ENCODE results near the gene NDUFAF7.
"Not testable (repeated sequence)": the region's sequence is repeated elsewhere in the genome, so short reads cannot be mapped to it uniquely, and the experiment has no call there.

NDUFAF7 gene

DNA sequence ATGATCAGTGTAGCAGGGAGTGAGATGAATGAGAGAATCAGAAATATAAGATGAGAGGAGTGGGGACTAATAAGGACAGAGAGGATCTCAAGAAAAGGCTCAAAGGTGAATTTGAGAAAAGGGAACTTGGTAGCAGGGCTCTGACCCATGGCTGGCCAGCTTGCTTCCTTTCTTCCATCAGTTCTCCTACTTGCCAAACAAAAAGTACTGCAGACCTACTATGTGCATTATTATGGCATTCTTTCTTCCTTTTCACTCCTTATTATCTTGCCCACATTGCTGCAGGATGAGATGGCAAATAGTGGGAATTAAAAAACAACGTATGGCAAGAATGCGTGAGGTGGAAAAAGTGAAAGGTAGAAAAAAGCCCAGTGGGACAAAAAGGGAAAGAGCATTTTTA lies 60.2 kb downstream of the NDUFAF7 start:
- TF ChIP-seq, protein P1, sequence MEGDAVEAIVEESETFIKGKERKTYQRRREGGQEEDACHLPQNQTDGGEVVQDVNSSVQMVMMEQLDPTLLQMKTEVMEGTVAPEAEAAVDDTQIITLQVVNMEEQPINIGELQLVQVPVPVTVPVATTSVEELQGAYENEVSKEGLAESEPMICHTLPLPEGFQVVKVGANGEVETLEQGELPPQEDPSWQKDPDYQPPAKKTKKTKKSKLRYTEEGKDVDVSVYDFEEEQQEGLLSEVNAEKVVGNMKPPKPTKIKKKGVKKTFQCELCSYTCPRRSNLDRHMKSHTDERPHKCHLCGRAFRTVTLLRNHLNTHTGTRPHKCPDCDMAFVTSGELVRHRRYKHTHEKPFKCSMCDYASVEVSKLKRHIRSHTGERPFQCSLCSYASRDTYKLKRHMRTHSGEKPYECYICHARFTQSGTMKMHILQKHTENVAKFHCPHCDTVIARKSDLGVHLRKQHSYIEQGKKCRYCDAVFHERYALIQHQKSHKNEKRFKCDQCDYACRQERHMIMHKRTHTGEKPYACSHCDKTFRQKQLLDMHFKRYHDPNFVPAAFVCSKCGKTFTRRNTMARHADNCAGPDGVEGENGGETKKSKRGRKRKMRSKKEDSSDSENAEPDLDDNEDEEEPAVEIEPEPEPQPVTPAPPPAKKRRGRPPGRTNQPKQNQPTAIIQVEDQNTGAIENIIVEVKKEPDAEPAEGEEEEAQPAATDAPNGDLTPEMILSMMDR (IDR thresholded peaks at IDR 0.05; ENCODE audit: extremely low read depth, missing control alignments), result no peak
- DNase-seq (ENCODE audit: low spot score), result no peak

DNA sequence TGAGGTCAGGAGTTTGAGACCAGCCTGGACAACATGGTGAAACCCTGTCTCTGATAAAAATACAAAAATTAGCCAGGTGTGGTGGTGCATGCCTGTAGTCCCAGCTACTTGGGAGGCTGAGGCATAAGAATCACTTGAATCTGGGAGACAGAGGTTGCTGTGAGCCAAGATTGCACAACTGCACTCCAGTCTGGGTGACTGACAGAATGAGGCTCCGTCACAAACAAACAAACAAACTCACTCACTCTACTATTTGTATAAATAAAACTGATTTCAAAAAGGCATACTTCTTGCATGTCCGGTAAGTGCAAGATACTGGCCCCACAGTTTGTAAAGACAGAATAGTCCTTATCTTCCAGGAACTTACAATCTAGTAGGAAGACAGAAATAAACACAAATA lies 63.4 kb downstream of the NDUFAF7 start:
- DNase-seq (ENCODE audit: low spot score), result not testable (repeated sequence)

DNA sequence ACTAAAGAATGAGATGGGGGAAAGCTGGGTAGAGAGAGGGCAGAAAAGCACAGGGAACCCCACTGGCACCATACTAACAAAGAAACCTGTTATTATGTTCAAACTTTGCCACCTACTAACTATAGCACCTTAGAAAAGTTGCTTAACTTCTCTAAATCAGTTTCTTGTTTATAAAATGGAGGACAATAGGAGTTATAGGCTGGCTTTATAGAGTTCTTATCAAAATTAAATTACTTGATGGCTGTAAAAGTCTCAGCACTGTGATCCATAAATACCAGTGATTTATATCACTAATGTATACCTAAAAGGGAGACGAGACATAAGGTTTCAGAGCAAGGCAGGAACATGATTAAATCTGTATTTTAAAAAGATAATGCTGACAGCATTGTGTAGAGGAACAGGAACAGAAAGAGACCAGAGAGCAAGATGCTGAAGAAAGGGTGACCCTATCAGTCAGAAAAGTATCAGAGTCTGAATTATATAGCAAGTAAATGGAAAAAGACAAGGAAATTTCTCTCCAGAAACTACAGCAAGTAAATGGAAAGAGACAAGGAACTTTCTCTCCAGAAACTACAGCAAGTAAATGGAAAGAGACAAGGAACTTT lies 64.1 kb downstream of the NDUFAF7 start:
- TF ChIP-seq, protein P1 (IDR thresholded peaks at IDR 0.05; ENCODE audit: extremely low read depth, missing control alignments), result no peak
- DNase-seq (ENCODE audit: low spot score), result no peak

DNA sequence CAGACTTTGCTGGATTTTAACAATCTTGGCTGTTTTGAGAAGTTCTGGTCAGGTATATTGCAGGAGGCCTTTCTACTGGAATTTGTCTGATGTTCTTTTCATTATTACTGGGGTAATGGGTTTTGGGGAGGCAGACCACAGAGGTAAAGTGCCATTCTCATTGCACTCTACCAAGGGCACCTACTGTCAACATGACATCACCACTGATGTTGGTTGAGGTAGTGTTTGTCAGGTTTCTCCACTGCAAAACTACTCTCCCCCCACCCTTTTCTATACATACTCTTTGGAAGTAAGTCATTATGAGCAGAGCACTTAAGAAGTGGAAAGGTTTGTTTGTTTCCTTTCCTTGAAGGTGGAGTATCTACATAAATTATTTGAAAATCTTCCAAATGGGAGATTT lies 66.2 kb downstream of the NDUFAF7 start:
- no peak for DNase-seq (ENCODE audit: low spot score)
- TF ChIP-seq, protein P1 (IDR thresholded peaks at IDR 0.05; ENCODE audit: extremely low read depth, missing control alignments), result no peak

Data from GM20000 (cell line).